ENCODE data around the gene SMIM23. TPM values are rescaled to one million over a fixed set of nuclear protein-coding genes. Genes with fewer than 3 reads are reported as not detected.

The SMIM23 gene
- total and polyA plus RNA-seq, 2 of the 13 experiments (the other 11 are each of a cell fraction or from before 2014, with no cell fraction given), result not detected

- TF ChIP-seq ZBTB44 (CRISPR knock-in tag; IDR thresholded peaks at IDR 0.05) (no peak), TAF15 (IDR thresholded peaks at IDR 0.05; ENCODE audit: low read depth, low read length, poor library complexity, severe bottlenecking) (no peak)
These were observed 11.9 kb downstream of the SMIM23 start (continued) for GRCh38 chr5:171797543-171797942.

- no peak overlapping the region for H3K4me3 ChIP-seq (replicated peaks in 1 of 3; ENCODE audit: insufficient read depth in 1 of 3, low read depth in 2 of 3, low read length in 3 of 3)
- intact Hi-C loops (cut with micrococcal nuclease; ENCODE audit: unreplicated experiment), result no loop called here
- no peak for ATAC-seq
- WGBS (ENCODE audit: low lambda C conversion rate), result 28% methylated on average over 8 of the region's 8 CpGs
- H3K27me3 ChIP-seq (ENCODE audit: control insufficient read depth in 1 of 2, insufficient read depth in 2 of 2, low read length in 2 of 2), result no peaks in the 10 kb centered on the region
- H3K9ac ChIP-seq (ENCODE audit: insufficient read depth, low read depth, low read length), result no peak overlapping the region
- DNase-seq (ENCODE audit: low spot score), result no peak
- H3K4me2 ChIP-seq (ENCODE audit: low read depth, low read length), result no peak overlapping the region
- no peaks in the 10 kb centered on the region for H3K36me3 ChIP-seq (replicated peaks in 1 of 2; ENCODE audit: control insufficient read depth in 1 of 2, insufficient read depth in 2 of 2, low read length in 2 of 2)
- in situ Hi-C loops (cut with HindIII; ENCODE audit: extremely low pct_ligation_motif_present, low pct_unique_long_range_greater_than_20kb), result no loop called here
- no peak overlapping the region for H2AFZ ChIP-seq (ENCODE audit: low read length)
- no peaks in the 10 kb centered on the region for H3K79me2 ChIP-seq (ENCODE audit: insufficient read depth, low read length)
- no peaks in the 10 kb centered on the region for H3K4me1 ChIP-seq (ENCODE audit: insufficient read depth, low read length)
- TF ChIP-seq MEIS1 (CRISPR knock-in tag; IDR thresholded peaks at IDR 0.05; ENCODE audit: borderline replicate concordance), result no peak
- no peaks in the 10 kb centered on the region for H4K20me1 ChIP-seq (ENCODE audit: insufficient read depth, low read length)
- BruUV-seq (replicated peaks), result no TSS peak
- no peak overlapping the region for H3K27ac ChIP-seq (ENCODE audit: extremely low read length, insufficient read depth, low read length)
- CTCF ChIA-PET (ENCODE audit: low intra/inter-chr PET ratio, low total read pairs), result no interaction called here
- POLR2A ChIA-PET, result no interaction called here
- FAIRE-seq, result no peak
- no peaks in the 10 kb centered on the region for H3K9me3 ChIP-seq (ENCODE audit: low read length)
These were observed 12.8 kb downstream of the SMIM23 start for GRCh38 chr5:171798418-171798817.

- Histone ChIP-seq H3K9me3 (ENCODE audit: low read length) (no peaks in the 10 kb centered on the region), H3K79me2 (ENCODE audit: insufficient read depth, low read length) (no peaks in the 10 kb centered on the region), H3K27ac (ENCODE audit: extremely low read length, insufficient read depth, low read length) (no peak overlapping the region), H3K36me3 (replicated peaks in 1 of 2; ENCODE audit: control insufficient read depth in 1 of 2, insufficient read depth in 2 of 2, low read length in 2 of 2) (no peaks in the 10 kb centered on the region), H3K4me2 (ENCODE audit: low read depth, low read length) (no peak overlapping the region), H3K4me3 (replicated peaks in 1 of 3; ENCODE audit: insufficient read depth in 1 of 3, low read depth in 2 of 3, low read length in 3 of 3) (no peak overlapping the region), H3K27me3 (ENCODE audit: control insufficient read depth in 1 of 2, insufficient read depth in 2 of 2, low read length in 2 of 2) (peaks cover 2 to 18% of the 10 kb centered on the region in 2 experiments; a peak in 4 of 5 replicates), H2AFZ (ENCODE audit: low read length) (no peak overlapping the region), H3K4me1 (ENCODE audit: insufficient read depth, low read length) (no peaks in the 10 kb centered on the region), H3K9ac (ENCODE audit: insufficient read depth, low read depth, low read length) (no peak overlapping the region), H4K20me1 (ENCODE audit: insufficient read depth, low read length) (no peaks in the 10 kb centered on the region)
- TF ChIP-seq HNF4G (IDR thresholded peaks at IDR 0.05; ENCODE audit: borderline replicate concordance, low read depth, low read length) (no peak), HNF4G (CRISPR knock-in tag; IDR thresholded peaks at IDR 0.05; ENCODE audit: borderline replicate concordance, low read depth) (no peak), PBX2 (CRISPR knock-in tag; IDR thresholded peaks at IDR 0.05) (no peak), PAF1 (CRISPR knock-in tag; IDR thresholded peaks at IDR 0.05) (no peak), TOPORS (CRISPR knock-in tag; IDR thresholded peaks at IDR 0.05) (no peak), TRIM22 (IDR thresholded peaks at IDR 0.05) (no peak), FOXO1 (CRISPR knock-in tag; IDR thresholded peaks at IDR 0.05) (no peak), ZNF564 (CRISPR knock-in tag; IDR thresholded peaks at IDR 0.05) (no peak), ZNF225 (CRISPR knock-in tag; IDR thresholded peaks at IDR 0.05) (no peak), ZFP36L2 (CRISPR knock-in tag; IDR thresholded peaks at IDR 0.05) (no peak)
- FAIRE-seq (no peak), DNase-seq (ENCODE audit: low spot score) (no peak), ATAC-seq (no peak)
- intact Hi-C loops (cut with micrococcal nuclease; ENCODE audit: unreplicated experiment), result no loop called here
- no TSS peak for BruUV-seq (replicated peaks)
- POLR2A ChIA-PET, result no interaction called here
- CTCF ChIA-PET (ENCODE audit: low intra/inter-chr PET ratio, low total read pairs), result no interaction called here
- WGBS (ENCODE audit: low lambda C conversion rate), result 0% methylated on average over 1 of the region's 1 CpG
- in situ Hi-C loops (cut with HindIII; ENCODE audit: extremely low pct_ligation_motif_present, low pct_unique_long_range_greater_than_20kb), result no loop called here
These were observed 16.2 kb downstream of the SMIM23 start for GRCh38 chr5:171801839-171802238.
